NK-92 treated with Interleukin-12 subunit alpha and Interleukin-12 subunit beta, amount 100 ng/mL, for 24 hours (cell line): ENCODE results near the gene ZFX.

ENCODE experiments used
- DNase-seq: peaks from one replicate; lab custom pipeline; 2025; lab: John Stamatoyannopoulos, UW

The ZFX gene

GRCh38 chrX:24235084-24235710 lies 85.7 kb downstream of the ZFX start:
- DNase-seq = no peak

DNA sequence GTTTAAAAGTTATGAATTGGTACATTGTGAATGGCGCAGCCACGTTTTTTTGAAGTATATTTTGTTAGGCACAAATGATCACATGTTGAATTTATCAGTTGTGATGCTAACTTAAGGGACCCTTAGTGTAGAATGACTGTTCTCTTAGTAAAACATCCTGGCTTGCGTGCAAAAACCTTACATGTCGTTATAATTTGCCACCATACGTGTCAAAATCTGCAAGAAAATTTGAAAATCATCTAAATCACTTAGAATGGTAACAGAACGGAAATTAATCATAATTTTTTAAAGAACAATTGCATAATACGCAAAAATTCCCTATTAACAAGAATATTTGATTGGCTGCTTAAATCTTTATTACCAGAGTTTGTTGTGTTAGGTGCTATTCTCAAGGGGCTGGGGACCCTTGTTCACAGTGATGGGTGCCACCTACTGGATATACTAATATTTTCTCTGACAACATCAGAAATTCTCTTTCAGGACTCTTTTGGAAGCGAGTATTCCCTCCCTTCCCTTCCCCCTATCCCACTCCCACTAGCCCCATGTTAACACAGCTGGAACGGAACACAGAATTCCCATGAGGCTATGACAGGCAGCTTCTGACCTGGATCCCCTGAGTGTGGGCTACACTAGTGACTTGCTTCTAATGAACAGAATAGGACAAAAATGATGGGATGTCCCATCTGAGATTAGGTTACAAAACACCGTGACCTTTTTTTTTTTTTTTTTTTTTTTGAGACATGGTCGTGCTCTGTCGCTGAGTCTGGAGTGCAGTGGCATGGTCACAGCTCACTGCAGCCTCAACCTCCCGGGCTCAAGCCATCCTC lies 92.5 kb downstream of the ZFX start:
- no peak for DNase-seq

- DNase-seq = no peak
These were observed 93.2 kb downstream of the ZFX start for GRCh38 chrX:24242649-24243175.

DNA sequence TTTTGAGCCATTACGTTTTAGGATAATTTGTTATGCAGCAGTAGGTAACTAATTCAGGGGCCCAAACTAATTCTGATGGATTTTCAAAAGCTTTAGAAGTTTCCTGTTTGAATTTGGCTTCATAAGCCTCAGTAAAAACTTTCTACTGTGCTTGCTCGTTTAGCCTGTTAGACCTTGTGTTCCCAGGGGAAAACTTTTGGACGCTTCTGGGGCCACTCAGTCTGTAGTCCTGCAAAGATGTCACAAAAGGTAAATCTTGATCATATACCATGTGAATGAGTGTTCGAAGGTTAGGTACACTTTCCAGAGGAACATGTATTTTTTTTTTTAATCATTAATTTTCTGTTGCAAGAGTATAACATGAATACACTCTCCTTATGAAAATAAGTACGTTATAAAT lies 93.7 kb downstream of the ZFX start:
- DNase-seq = no peak

- no peak for DNase-seq
These were observed 94.2 kb downstream of the ZFX start for GRCh38 chrX:24243692-24244091.

- DNase-seq = no peak
These were observed 95.7 kb downstream of the ZFX start for GRCh38 chrX:24245202-24245601.

GRCh38 chrX:24248042-24248441 lies 98.5 kb downstream of the ZFX start:
- no peak for DNase-seq

DNA sequence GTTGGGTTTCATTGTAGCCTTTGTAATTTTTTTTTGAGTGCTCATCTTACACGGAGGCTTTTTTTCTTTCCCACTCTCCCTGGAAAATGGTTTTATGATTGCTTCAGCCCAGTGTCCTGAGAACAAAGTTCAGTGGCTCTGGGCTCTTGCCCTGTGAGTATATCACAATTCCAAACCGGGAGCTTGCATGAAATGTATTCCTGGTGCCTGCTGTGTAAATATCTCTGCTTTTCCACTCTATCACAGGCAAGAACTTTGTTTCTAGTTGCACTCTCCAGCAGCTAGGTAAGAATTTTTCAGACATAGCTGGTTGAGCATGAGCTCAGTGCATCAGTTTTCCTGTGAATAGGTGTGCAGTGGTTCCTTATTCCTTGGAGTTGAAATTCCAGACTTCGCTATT lies 103.5 kb downstream of the ZFX start:
- no peak for DNase-seq

DNA sequence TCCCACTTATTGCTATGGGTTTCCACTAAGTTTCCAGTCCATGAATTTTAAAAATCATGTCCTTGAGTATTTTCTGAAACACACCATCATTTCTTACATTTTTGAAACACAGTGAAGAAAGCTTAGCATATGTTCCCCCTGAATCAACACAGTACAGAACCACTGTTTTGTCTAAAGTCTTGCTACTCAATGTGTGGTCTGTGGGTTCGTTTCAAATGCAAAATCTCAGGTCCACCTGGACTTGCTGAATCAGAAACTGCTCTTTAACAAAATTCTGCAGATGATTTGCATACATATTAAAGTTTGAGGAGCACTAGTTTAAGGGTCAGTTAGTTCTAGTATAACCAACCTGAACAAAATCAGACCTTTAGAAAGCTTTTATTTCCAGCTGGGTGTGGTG lies 103.9 kb downstream of the ZFX start:
- DNase-seq = no peak

- no peak for DNase-seq
These were observed 107.5 kb downstream of the ZFX start for GRCh38 chrX:24257011-24257410.

GRCh38 chrX:24259544-24260240 lies 110.2 kb downstream of the ZFX start:
- DNase-seq = peak; percentile 0

- DNase-seq = no peak
These were observed 111.5 kb downstream of the ZFX start for GRCh38 chrX:24260842-24261550.

DNA sequence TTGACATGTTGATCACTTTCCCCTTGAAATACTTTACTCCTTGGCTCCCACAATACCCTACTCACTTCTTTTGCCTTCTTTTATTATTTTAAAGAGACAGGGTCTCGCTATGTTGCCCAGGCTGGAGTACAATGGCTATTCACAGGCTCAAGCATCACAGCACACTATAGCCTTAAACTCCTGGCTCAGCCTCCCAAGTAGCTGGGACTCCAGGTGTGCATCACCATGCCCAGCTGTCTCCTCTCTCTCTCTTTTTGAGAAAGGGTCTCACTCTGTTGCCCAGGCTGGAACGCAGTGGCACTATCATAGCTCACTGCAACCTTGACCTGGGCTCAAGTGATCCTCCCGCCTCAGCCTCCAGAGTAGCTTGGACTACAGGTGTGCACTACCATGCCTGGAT lies 112.8 kb downstream of the ZFX start:
- no peak for DNase-seq

DNA sequence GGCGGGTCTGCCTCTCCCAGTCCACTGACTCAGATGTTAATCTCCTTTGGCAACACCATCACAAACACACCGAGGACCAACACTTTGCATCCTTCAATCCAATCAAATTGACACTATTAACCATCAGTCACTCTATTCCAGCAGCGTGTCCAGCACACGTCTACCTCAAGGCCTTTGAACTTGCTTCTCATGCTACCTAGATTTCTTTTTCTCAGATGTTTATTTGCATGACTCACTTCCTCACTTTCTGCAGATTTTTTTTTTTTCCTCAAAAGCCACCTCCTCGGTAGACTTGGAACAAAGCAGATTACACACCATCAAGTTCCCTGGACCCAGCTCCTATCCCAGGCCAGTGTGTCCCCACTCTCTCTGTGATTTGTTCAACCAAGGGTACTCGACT lies 114.9 kb downstream of the ZFX start:
- DNase-seq = no peak
